Endothelial cell of umbilical vein (primary cell): Measurements from ENCODE around the gene ST13. TPM values are rescaled to one million over a fixed set of nuclear protein-coding genes. Genes with fewer than 3 reads are reported as not detected.

ENCODE experiments used
- BruUV-seq: library from RNA; stranded (reverse); fragments of 400-500 nt; replicated peaks from 2 replicates; lab custom pipeline; 2021; lab: Mats Ljungman, UMichigan
- CTCF ChIA-PET: fragments of 300-600, 350-600 bp; sonication (Branson Sonifier 250); formaldehyde crosslinking; loops from one replicate; lab custom pipeline; 2021; ENCODE audit warnings: antibody characterized with exemption, inconsistent platforms; lab: Charles Lee
- POLR2A ChIA-PET: fragments of 300-600, 350-600 bp; sonication (Branson Sonifier 250); formaldehyde crosslinking; loops from one replicate; lab custom pipeline; 2021; ENCODE audit warnings: antibody characterized with exemption, inconsistent platforms; lab: Charles Lee
- DNase-seq: peaks from one replicate; pipeline ENCODE4 v3.0.0-alpha.2; 2011; ENCODE audit warnings: low read depth, low spot score
- FAIRE-seq: peaks from 2 replicates; lab custom pipeline; 2011; peaks lifted over from hg19 to GRCh38; lab: Jason Lieb, UNC
- H2AFZ ChIP-seq: 2 replicates; pipeline ENCODE4 v1.6.0; 2012; ENCODE audit warnings: low read depth, low read length, control low read depth, inconsistent platforms
- H3K27ac ChIP-seq: 2 replicates; pipeline ENCODE4 v1.5.1; 2011; ENCODE audit warnings: low read depth, mild to moderate bottlenecking, control low read depth, low read length, moderate library complexity; ENCODE audit not compliant: insufficient read depth
- H3K27me3 ChIP-seq, 2 experiments: 2 replicates each; pipeline versions ENCODE4 v1.6.0 to v1.6.1; 2011; ENCODE audit warnings: low read length in 2 of 2, mixed read lengths in 1 of 2; ENCODE audit not compliant: control insufficient read depth in 2 of 2, insufficient read depth in 2 of 2
- H3K36me3 ChIP-seq, 2 experiments: 2 replicates in 1 of 2; 3 replicates in 1 of 2; pipeline ENCODE4 v1.5.1; 2011; ENCODE audit warnings: low read length in 2 of 2, mild to moderate bottlenecking in 1 of 2, moderate library complexity in 1 of 2; ENCODE audit not compliant: control insufficient read depth in 2 of 2, insufficient read depth in 2 of 2; ENCODE audit errors: extremely low read depth in 1 of 2
- H3K4me1 ChIP-seq: 3 replicates; pipeline ENCODE4 v1.5.1; 2011; ENCODE audit warnings: mild to moderate bottlenecking, low read length; ENCODE audit not compliant: control insufficient read depth, insufficient read depth; ENCODE audit errors: extremely low read depth
- H3K4me2 ChIP-seq: 2 replicates; pipeline ENCODE4 v1.6.1; 2011; ENCODE audit warnings: low read length, control low read depth, mixed read lengths; ENCODE audit not compliant: insufficient read depth
- H3K4me3 ChIP-seq, 3 experiments: fragments of 200-600 bp in 1 of 3; sonication (generic), shearing (Covaris generic) in 1 of 3; replicated peaks in 1 of 3; 2 replicates each; pipeline ENCODE4 v1.5.1; 2011 to 2016; ENCODE audit warnings: control low read depth in 3 of 3, low read length in 3 of 3, mild to moderate bottlenecking in 2 of 3, inconsistent platforms in 1 of 3, low read depth in 1 of 3, moderate library complexity in 1 of 3; ENCODE audit not compliant: insufficient read depth in 1 of 3
- H3K79me2 ChIP-seq: 2 replicates; pipeline ENCODE4 v1.6.0; 2012; ENCODE audit warnings: low read length, inconsistent platforms; ENCODE audit not compliant: control insufficient read depth, insufficient read depth
- H3K9ac ChIP-seq: replicated peaks from 2 replicates; pipeline ENCODE3; 2011; ENCODE audit warnings: low read length, control low read depth; ENCODE audit not compliant: insufficient read depth; ENCODE audit errors: extremely low read depth
- H3K9me1 ChIP-seq: replicated peaks from 3 replicates; pipeline ENCODE4 v1.6.0; 2011; ENCODE audit warnings: mild to moderate bottlenecking, low read length; ENCODE audit not compliant: control insufficient read depth, insufficient read depth; ENCODE audit errors: extremely low read depth
- H3K9me3 ChIP-seq: replicated peaks from 2 replicates; pipeline ENCODE4 v1.5.1; 2012; ENCODE audit warnings: low read length, inconsistent platforms; ENCODE audit not compliant: control insufficient read depth, insufficient read depth
- H4K20me1 ChIP-seq: replicated peaks from 2 replicates; pipeline ENCODE3; 2011; ENCODE audit warnings: mild to moderate bottlenecking, low read length; ENCODE audit not compliant: control insufficient read depth, insufficient read depth; ENCODE audit errors: extremely low read depth
- EZH2 ChIP-seq: IDR thresholded peaks from 2 replicates; pipeline ENCODE4 v1.6.1; 2012; ENCODE audit warnings: borderline replicate concordance, low read depth, mild to moderate bottlenecking, moderate library complexity, low read length, inconsistent platforms; ENCODE audit not compliant: severe bottlenecking
- FOS ChIP-seq: IDR thresholded peaks from 2 replicates; pipeline ENCODE4 v1.6.1; 2011; ENCODE audit warnings: mild to moderate bottlenecking, low read length, moderate library complexity, borderline replicate concordance; ENCODE audit not compliant: insufficient read depth
- GATA2 ChIP-seq: IDR thresholded peaks from 2 replicates; pipeline ENCODE4 v1.7.0; 2011; ENCODE audit warnings: low read depth, mild to moderate bottlenecking, moderate library complexity, mixed read lengths, low read length; ENCODE audit not compliant: insufficient read length, insufficient read depth
- JUN ChIP-seq: IDR thresholded peaks from 2 replicates; pipeline ENCODE4 v1.6.1; 2011; ENCODE audit warnings: borderline replicate concordance, low read depth; ENCODE audit not compliant: insufficient read length, insufficient read depth
- MYC ChIP-seq: IDR thresholded peaks from one replicate; pipeline ENCODE4 v1.6.1; 2011; ENCODE audit warnings: mild to moderate bottlenecking, low read depth, low read length
- POLR2A ChIP-seq: IDR thresholded peaks from 2 replicates; pipeline ENCODE4 v1.6.1; 2012; ENCODE audit warnings: low read depth, mild to moderate bottlenecking, control low read depth, low read length
- POLR2AphosphoS5 ChIP-seq: IDR thresholded peaks from 2 replicates; pipeline ENCODE4 v1.6.1; 2012; ENCODE audit warnings: low read depth, mild to moderate bottlenecking, control low read depth, low read length, moderate library complexity; ENCODE audit not compliant: insufficient read depth
- dilution Hi-C: fragments of 300-500 bp; cut with MboI; formaldehyde crosslinking; loops from one replicate; pipeline ENCODE4 v1.15.0; 2019; ENCODE audit warnings: low sequenced_read_pairs; ENCODE audit not compliant: extremely low pct_ligation_motif_present
- intact Hi-C: fragments of 100-400 bp; cut with micrococcal nuclease; formaldehyde crosslinking; loops from one replicate; pipeline ENCODE4 v1.10.0; 2022
- polyA plus RNA-seq, 4 experiments: library from polyadenylated mRNA; depleted of rRNA in 3 of 4; stranded (reverse) in 3 of 4; unstranded in 1 of 4; fragments of >200 nt; gene quantifications; 2 replicates each; pipeline versions ENCODE4 v1.2.1 to v1.2.3, GENCODE V29; 2011 to 2012; ENCODE audit warnings: missing spikeins in 1 of 4
- total RNA-seq: library from RNA; stranded (reverse); gene quantifications from 2 replicates; pipeline ENCODE4 v1.2.3, GENCODE V29; 2021
- TF ChIP-seq, protein P1 (sequence below): IDR thresholded peaks from 2 replicates; pipeline ENCODE4 v1.6.1; 2011; ENCODE audit not compliant: insufficient read depth, insufficient read length
- TF ChIP-seq, protein P2 (sequence below), 2 donors: IDR thresholded peaks; 1 replicate in 1 of 2; 2 replicates in 1 of 2; pipeline ENCODE4 v1.5.1; 2011; ENCODE audit warnings: low read length in 2 of 2, mild to moderate bottlenecking in 2 of 2, moderate library complexity in 2 of 2, control low read depth in 1 of 2, inconsistent platforms in 1 of 2, low read depth in 1 of 2; ENCODE audit not compliant: insufficient read depth in 1 of 2; ENCODE audit errors: extremely low read depth in 1 of 2

The ST13 gene
- total and polyA plus RNA-seq, 2 donors (not counting 3 experiments of a cell fraction or from before 2014, with no cell fraction given), result 41.2 to 250 TPM

- Histone ChIP-seq H3K9me3 (no peaks in the 10 kb centered on the region), H2AFZ (no peak overlapping the region), H3K9ac (no peak overlapping the region), H3K4me3 (no peak overlapping the region), H3K27ac (no peak overlapping the region), H4K20me1 (no peaks in the 10 kb centered on the region), H3K9me1 (no peaks in the 10 kb centered on the region), H3K36me3 (no peaks in the 10 kb centered on the region), H3K4me2 (no peak overlapping the region), H3K27me3 (no peaks in the 10 kb centered on the region), H3K79me2 (peaks cover 23% of the 10 kb centered on the region), H3K4me1 (peaks cover 16% of the 10 kb centered on the region)
- dilution Hi-C loops (no loop called here), intact Hi-C loops (no loop called here)
- no TSS peak for BruUV-seq
- DNase-seq (no peak), FAIRE-seq (no peak)
- no peak for TF ChIP-seq EZH2
- no peak for TF ChIP-seq POLR2AphosphoS5
- TF ChIP-seq MYC, result no peak
- TF ChIP-seq FOS, result no peak
- TF ChIP-seq, protein P1, sequence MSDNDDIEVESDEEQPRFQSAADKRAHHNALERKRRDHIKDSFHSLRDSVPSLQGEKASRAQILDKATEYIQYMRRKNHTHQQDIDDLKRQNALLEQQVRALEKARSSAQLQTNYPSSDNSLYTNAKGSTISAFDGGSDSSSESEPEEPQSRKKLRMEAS, result no peak
- TF ChIP-seq GATA2, result no peak
- no peak for TF ChIP-seq JUN
- TF ChIP-seq, protein P2, sequence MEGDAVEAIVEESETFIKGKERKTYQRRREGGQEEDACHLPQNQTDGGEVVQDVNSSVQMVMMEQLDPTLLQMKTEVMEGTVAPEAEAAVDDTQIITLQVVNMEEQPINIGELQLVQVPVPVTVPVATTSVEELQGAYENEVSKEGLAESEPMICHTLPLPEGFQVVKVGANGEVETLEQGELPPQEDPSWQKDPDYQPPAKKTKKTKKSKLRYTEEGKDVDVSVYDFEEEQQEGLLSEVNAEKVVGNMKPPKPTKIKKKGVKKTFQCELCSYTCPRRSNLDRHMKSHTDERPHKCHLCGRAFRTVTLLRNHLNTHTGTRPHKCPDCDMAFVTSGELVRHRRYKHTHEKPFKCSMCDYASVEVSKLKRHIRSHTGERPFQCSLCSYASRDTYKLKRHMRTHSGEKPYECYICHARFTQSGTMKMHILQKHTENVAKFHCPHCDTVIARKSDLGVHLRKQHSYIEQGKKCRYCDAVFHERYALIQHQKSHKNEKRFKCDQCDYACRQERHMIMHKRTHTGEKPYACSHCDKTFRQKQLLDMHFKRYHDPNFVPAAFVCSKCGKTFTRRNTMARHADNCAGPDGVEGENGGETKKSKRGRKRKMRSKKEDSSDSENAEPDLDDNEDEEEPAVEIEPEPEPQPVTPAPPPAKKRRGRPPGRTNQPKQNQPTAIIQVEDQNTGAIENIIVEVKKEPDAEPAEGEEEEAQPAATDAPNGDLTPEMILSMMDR (IDR thresholded peaks at IDR 0.05; ENCODE audit: extremely low read depth in 1 of 2, insufficient read depth in 1 of 2, low read depth in 1 of 2, low read length in 2 of 2), result no peak
- TF ChIP-seq POLR2A, result no peak
- ChIA-PET POLR2A (no interaction called here), CTCF (interaction anchor here (1.0 kb wide), 1 partner anchor 111 kb away, joined by 3 read pairs; no protein-coding TSS in a partner anchor)
These were observed 50.7 kb downstream of the ST13 start for GRCh38 chr22:40805699-40806203.
